ENCODE results near the gene BRWD1. TPM values are rescaled to one million over a fixed set of nuclear protein-coding genes. Genes with fewer than 3 reads are reported as not detected.

The BRWD1 gene
- total RNA-seq, 1 donor from 2014 or later: 43.8 TPM

- Mint-ChIP-seq H3K27me3 (ENCODE audit: unreplicated experiment) (no peaks in the 10 kb centered on the region), H3K27ac (ENCODE audit: unreplicated experiment) (peak overlapping the region; percentile 10), H3K4me3 (ENCODE audit: unreplicated experiment) (no peak overlapping the region), H3K9me3 (ENCODE audit: unreplicated experiment) (no peaks in the 10 kb centered on the region), H3K36me3 (ENCODE audit: low read depth, unreplicated experiment) (no peaks in the 10 kb centered on the region), H3K4me1 (ENCODE audit: unreplicated experiment) (no peaks in the 10 kb centered on the region)
- TF ChIP-seq CTCF (IDR thresholded peaks at IDR 0.05; ENCODE audit: unreplicated experiment): peak; percentile 51
- no peak for DNase-seq (ENCODE audit: low spot score)
These were observed 160.1 kb downstream of the BRWD1 start for GRCh38 chr21:39153373-39153772.

GRCh38 chr21:39152271-39152670 is 161.2 kb downstream of the BRWD1 start:
- no peaks in the 10 kb centered on the region for H3K27me3 Mint-ChIP-seq (ENCODE audit: unreplicated experiment)
- no peak overlapping the region for H3K27ac Mint-ChIP-seq (ENCODE audit: unreplicated experiment)
- DNase-seq (ENCODE audit: low spot score): no peak
- H3K4me1 Mint-ChIP-seq (ENCODE audit: unreplicated experiment): no peaks in the 10 kb centered on the region
- no peaks in the 10 kb centered on the region for H3K36me3 Mint-ChIP-seq (ENCODE audit: low read depth, unreplicated experiment)
- H3K9me3 Mint-ChIP-seq (ENCODE audit: unreplicated experiment): no peaks in the 10 kb centered on the region
- no peak overlapping the region for H3K4me3 Mint-ChIP-seq (ENCODE audit: unreplicated experiment)
- TF ChIP-seq CTCF (IDR thresholded peaks at IDR 0.05; ENCODE audit: unreplicated experiment): no peak

GRCh38 chr21:39150877-39151276 is 162.6 kb downstream of the BRWD1 start:
- no peaks in the 10 kb centered on the region for H3K4me1 Mint-ChIP-seq (ENCODE audit: unreplicated experiment)
- H3K27me3 Mint-ChIP-seq (ENCODE audit: unreplicated experiment): no peaks in the 10 kb centered on the region
- TF ChIP-seq CTCF (IDR thresholded peaks at IDR 0.05; ENCODE audit: unreplicated experiment): no peak
- H3K36me3 Mint-ChIP-seq (ENCODE audit: low read depth, unreplicated experiment): no peaks in the 10 kb centered on the region
- H3K4me3 Mint-ChIP-seq (ENCODE audit: unreplicated experiment): no peak overlapping the region
- H3K9me3 Mint-ChIP-seq (ENCODE audit: unreplicated experiment): no peaks in the 10 kb centered on the region
- DNase-seq (ENCODE audit: low spot score): no peak
- H3K27ac Mint-ChIP-seq (ENCODE audit: unreplicated experiment): no peak overlapping the region

- Mint-ChIP-seq H3K9me3 (ENCODE audit: unreplicated experiment) (no peaks in the 10 kb centered on the region), H3K4me3 (ENCODE audit: unreplicated experiment) (no peak overlapping the region), H3K27ac (ENCODE audit: unreplicated experiment) (no peak overlapping the region), H3K36me3 (ENCODE audit: low read depth, unreplicated experiment) (no peaks in the 10 kb centered on the region), H3K4me1 (ENCODE audit: unreplicated experiment) (no peaks in the 10 kb centered on the region), H3K27me3 (ENCODE audit: unreplicated experiment) (peaks cover 2% of the 10 kb centered on the region)
- no peak for DNase-seq (ENCODE audit: low spot score)
- TF ChIP-seq CTCF (IDR thresholded peaks at IDR 0.05; ENCODE audit: unreplicated experiment): no peak
These were observed 163.1 kb downstream of the BRWD1 start for GRCh38 chr21:39150316-39150715.

- no peak for TF ChIP-seq CTCF (IDR thresholded peaks at IDR 0.05; ENCODE audit: unreplicated experiment)
- Mint-ChIP-seq H3K27ac (ENCODE audit: unreplicated experiment) (no peak overlapping the region), H3K27me3 (ENCODE audit: unreplicated experiment) (peaks cover 2% of the 10 kb centered on the region), H3K36me3 (ENCODE audit: low read depth, unreplicated experiment) (no peaks in the 10 kb centered on the region), H3K4me1 (ENCODE audit: unreplicated experiment) (no peaks in the 10 kb centered on the region), H3K9me3 (ENCODE audit: unreplicated experiment) (no peaks in the 10 kb centered on the region), H3K4me3 (ENCODE audit: unreplicated experiment) (no peak overlapping the region)
- no peak for DNase-seq (ENCODE audit: low spot score)
These were observed 163.6 kb downstream of the BRWD1 start for GRCh38 chr21:39149882-39150281.
